ENCODE results near the gene ZNRF1.
"Not testable (repeated sequence)": the region's sequence is repeated elsewhere in the genome, so short reads cannot be mapped to it uniquely, and the experiment has no call there.

ZNRF1 gene

GRCh38 chr16:74998481-74999218, at the start of gene ZNRF1:
TSS of gene ZNRF1 (plus strand) at chr16:74999024. CDS start at chr16:74999672, 648 bp downstream.
- DNase-seq: peak; percentile 91

- DNase-seq: no peak
These were observed 49.5 kb upstream of the ZNRF1 start for GRCh38 chr16:74949309-74949708.

GRCh38 chr16:74950511-74950910, 48.3 kb upstream of the ZNRF1 start:
- no peak for DNase-seq

GRCh38 chr16:74951206-74951605, 47.6 kb upstream of the ZNRF1 start:
- no peak for DNase-seq

GRCh38 chr16:74951681-74952080, 47.1 kb upstream of the ZNRF1 start:
- DNase-seq: no peak

GRCh38 chr16:74954763-74955162, 44.1 kb upstream of the ZNRF1 start:
- no peak for DNase-seq

GRCh38 chr16:74973304-74973703, 25.5 kb upstream of the ZNRF1 start:
- DNase-seq: no peak

- no peak for DNase-seq
These were observed 23.2 kb upstream of the ZNRF1 start for GRCh38 chr16:74975591-74975990.

- no peak for DNase-seq
These were observed 16.6 kb upstream of the ZNRF1 start for GRCh38 chr16:74982256-74982655.

- DNase-seq: no peak
These were observed 14.7 kb upstream of the ZNRF1 start for GRCh38 chr16:74984194-74984528.

- peak; percentile 100 for DNase-seq
These were observed 14.1 kb upstream of the ZNRF1 start, which contains the start of gene WDR59 for GRCh38 chr16:74984529-74985296. TSS of gene WDR59 (minus strand) at chr16:74985123. CDS start at chr16:74985017, 106 bp downstream.

GRCh38 chr16:74987027-74987681, 11.7 kb upstream of the ZNRF1 start:
- no peak for DNase-seq

GRCh38 chr16:74989864-74990263, 9.0 kb upstream of the ZNRF1 start:
- DNase-seq: not testable (repeated sequence)

- DNase-seq: no peak
These were observed 8.0 kb upstream of the ZNRF1 start for GRCh38 chr16:74990832-74991231.

GRCh38 chr16:74991268-74991592, 7.6 kb upstream of the ZNRF1 start:
- no peak for DNase-seq

GRCh38 chr16:74991593-74992403, 7.0 kb upstream of the ZNRF1 start:
- no peak for DNase-seq

- DNase-seq: no peak
These were observed 2.8 kb upstream of the ZNRF1 start for GRCh38 chr16:74995986-74996385.

GRCh38 chr16:74997042-74997491, 1.8 kb upstream of the ZNRF1 start:
- no peak for DNase-seq

GRCh38 chr16:74999219-74999608, 390 bp downstream of the ZNRF1 start:
- DNase-seq: peak; percentile 22

GRCh38 chr16:74999609-75000480, 1.0 kb downstream of the ZNRF1 start:
- DNase-seq: peak; percentile 69

- DNase-seq: no peak
These were observed 1.8 kb downstream of the ZNRF1 start for GRCh38 chr16:75000481-75001081.

Data from activated CD4-positive, alpha-beta T cell treated with anti-CD3 and anti-CD28 coated beads, Interleukin-10, Interleukin-2, amounts not matched to agents 100 ng/mL and 50 ng/mL, durations not matched to agents 16 hours and 8 hours (primary cell).